Measurements from ENCODE around the gene CLHC1. TPM values are rescaled to one million over a fixed set of nuclear protein-coding genes. Genes with fewer than 3 reads are reported as not detected.

Gene CLHC1
- total and polyA plus RNA-seq, 2 of the 8 experiments (the other 6 are each of a cell fraction or from before 2014, with no cell fraction given), result 2.6 to 10.8 TPM

DNA sequence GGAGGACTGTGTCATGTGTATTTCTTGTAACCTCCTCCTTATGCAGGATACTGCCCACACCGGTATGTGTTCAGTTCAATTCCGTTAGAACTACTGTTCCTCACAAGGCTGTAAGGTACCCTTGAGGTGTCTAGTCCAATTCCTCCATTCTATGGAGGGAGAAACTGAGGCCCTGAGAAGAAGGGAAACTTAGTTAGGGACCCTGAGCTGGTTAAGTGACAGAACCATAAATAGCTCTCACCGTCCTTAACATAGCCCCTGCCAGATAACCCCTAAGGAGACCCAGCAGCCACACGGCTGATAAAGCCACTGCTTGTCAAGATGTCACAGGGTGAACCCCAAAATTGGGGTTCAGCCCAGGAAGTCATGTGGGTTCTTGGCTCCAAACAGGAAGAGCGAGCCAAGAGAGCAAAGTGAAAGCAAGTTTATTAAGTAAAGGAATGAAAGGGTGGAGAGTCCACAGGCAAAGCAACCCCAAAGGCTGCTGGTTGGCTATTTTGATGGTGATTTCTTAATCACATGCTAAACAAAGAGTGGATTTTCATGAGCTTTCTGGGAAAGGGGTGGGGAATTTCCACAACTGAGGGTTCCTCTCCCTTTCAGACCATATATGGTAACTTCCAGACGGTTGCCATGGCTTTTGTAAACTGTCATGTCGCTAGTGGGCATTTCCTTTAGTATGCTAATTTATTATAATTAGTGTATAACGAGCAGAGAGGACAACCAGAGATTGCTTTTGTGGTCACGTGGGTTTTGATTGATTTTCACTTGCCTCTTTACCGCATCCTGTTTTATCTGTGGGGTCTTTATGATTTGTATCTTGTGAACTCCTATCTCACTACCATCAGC lies 98.4 kb downstream of the CLHC1 start (continued):
- no peak for TF ChIP-seq CTCF (IDR thresholded peaks at IDR 0.05; ENCODE audit: control extremely low read depth in 1 of 3, insufficient read depth in 1 of 3, low read depth in 1 of 3, low read length in 3 of 3)
- no peak for TF ChIP-seq SIX5 (IDR thresholded peaks at IDR 0.05; ENCODE audit: low read depth, low read length)
- peak in 1 of 2 experiments; percentile 95; a peak in 1 of 3 replicates for TF ChIP-seq EP300 (IDR thresholded peaks at IDR 0.05; ENCODE audit: borderline replicate concordance in 1 of 2, low read depth in 2 of 2, low read length in 2 of 2)
- no peak for TF ChIP-seq SUZ12 (IDR thresholded peaks at IDR 0.05; ENCODE audit: low read length)
- TF ChIP-seq RNF2 (IDR thresholded peaks at IDR 0.05; ENCODE audit: borderline replicate concordance, low read depth, low read length, missing control alignments, poor library complexity, severe bottlenecking), result no peak
- TF ChIP-seq SAP30 (IDR thresholded peaks at IDR 0.05; ENCODE audit: insufficient read depth, insufficient replicate concordance, low read length), result no peak
- TF ChIP-seq CBX5 (IDR thresholded peaks at IDR 0.05; ENCODE audit: low read depth, low read length), result no peak
- TF ChIP-seq ATF3 (IDR thresholded peaks at IDR 0.05; ENCODE audit: insufficient read depth, low read depth, low read length), result 0 out of 2 replicates have a peak, but pooled peaks have one; percentile 6
- no peak for TF ChIP-seq KDM5A (IDR thresholded peaks at IDR 0.05; ENCODE audit: low read length)
- 0 out of 4 replicates have a peak, but pooled peaks of 1 of the 2 experiments have one; percentile 3 for TF ChIP-seq RAD21 (IDR thresholded peaks at IDR 0.05 in 1 of 2, conservative IDR thresholded peaks at IDR 0.05 in 1 of 2; ENCODE audit: low read depth in 2 of 2, low read length in 2 of 2)
- peak; percentile 67; the same call in 1 of the 2 replicates for TF ChIP-seq TEAD4 (IDR thresholded peaks at IDR 0.05; ENCODE audit: low read depth, low read length)
- TF ChIP-seq SIRT6 (IDR thresholded peaks at IDR 0.05; ENCODE audit: low read length), result no peak
- peak; percentile 43; the same call in 1 of the 2 replicates for TF ChIP-seq RBBP5 (IDR thresholded peaks at IDR 0.05; ENCODE audit: borderline replicate concordance, low read depth, low read length)
- no peak for TF ChIP-seq POU5F1 (IDR thresholded peaks at IDR 0.05; ENCODE audit: low read depth, low read length)
- TF ChIP-seq KDM4A (IDR thresholded peaks at IDR 0.05; ENCODE audit: low read depth, low read length, severe bottlenecking), result no peak
- 0 out of 2 replicates have a peak, but pooled peaks have one; percentile 47 for TF ChIP-seq TCF12 (IDR thresholded peaks at IDR 0.05; ENCODE audit: low read depth, low read length)
- TF ChIP-seq CHD1 (IDR thresholded peaks at IDR 0.05; ENCODE audit: low read depth, low read length), result no peak
- no peak for TF ChIP-seq PHF8 (conservative IDR thresholded peaks at IDR 0.05; ENCODE audit: low read depth, low read length)
